GM23248 (cell line): Measurements from ENCODE around the gene RNF115. TPM values are rescaled to one million over a fixed set of nuclear protein-coding genes. Genes with fewer than 3 reads are reported as not detected.
"Not testable (repeated sequence)": the region's sequence is repeated elsewhere in the genome, so short reads cannot be mapped to it uniquely, and the experiment has no call there.

ENCODE experiments used
- DNase-seq: peaks from one replicate; pipeline ENCODE4 v3.0.0-alpha.2; 2015
- H2AFZ ChIP-seq: fragments of 200-600 bp; sonication (generic); 2 replicates; pipeline ENCODE4 v1.6.1; 2016; ENCODE audit warnings: antibody characterized with exemption
- H3F3A ChIP-seq: fragments of 200-600 bp; sonication (generic); 2 replicates; pipeline ENCODE4 v1.6.1; 2016; ENCODE audit warnings: mild to moderate bottlenecking, antibody characterized with exemption, mixed run types; ENCODE audit not compliant: insufficient read depth
- H3K27ac ChIP-seq: fragments of 200-600 bp; sonication (generic); 2 replicates; pipeline ENCODE4 v1.5.1; 2016; ENCODE audit warnings: mild to moderate bottlenecking
- H3K27me3 ChIP-seq: fragments of 200-600 bp; sonication (generic); replicated peaks from 2 replicates; pipeline ENCODE4 v1.6.1; 2016; ENCODE audit warnings: mild to moderate bottlenecking; ENCODE audit not compliant: insufficient read depth
- H3K36me3 ChIP-seq: fragments of 200-600 bp; sonication (generic); 2 replicates; pipeline ENCODE4 v1.6.1; 2016; ENCODE audit warnings: low read depth, mild to moderate bottlenecking
- H3K4me1 ChIP-seq: fragments of 200-600 bp; sonication (generic); 2 replicates; pipeline ENCODE4 v1.6.1; 2016; ENCODE audit warnings: mild to moderate bottlenecking; ENCODE audit not compliant: insufficient read depth
- H3K4me2 ChIP-seq: fragments of 200-600 bp; sonication (generic); one replicate; pipeline ENCODE4 v1.6.1; 2016; ENCODE audit warnings: mild to moderate bottlenecking; ENCODE audit not compliant: unreplicated experiment
- H3K4me3 ChIP-seq: fragments of 200-600 bp; sonication (generic); 2 replicates; pipeline ENCODE4 v1.5.1; 2016; ENCODE audit warnings: mild to moderate bottlenecking
- H3K79me2 ChIP-seq: fragments of 200-600 bp; sonication (generic); 2 replicates; pipeline ENCODE4 v1.6.1; 2016; ENCODE audit warnings: mild to moderate bottlenecking; ENCODE audit not compliant: insufficient read depth
- H3K9ac ChIP-seq: fragments of 200-600 bp; sonication (generic); 2 replicates; pipeline ENCODE4 v1.6.1; 2016; ENCODE audit warnings: mild to moderate bottlenecking
- H3K9me2 ChIP-seq: fragments of 200-600 bp; sonication (generic); 2 replicates; pipeline ENCODE4 v1.6.1; 2016; ENCODE audit warnings: mixed run types, mild to moderate bottlenecking, moderate library complexity; ENCODE audit not compliant: insufficient read depth
- H3K9me3 ChIP-seq: fragments of 200-600 bp; sonication (generic); one replicate; pipeline ENCODE4 v1.6.1; 2017; ENCODE audit warnings: low read depth
- H4K20me1 ChIP-seq: fragments of 200-600 bp; sonication (generic); 2 replicates; pipeline ENCODE4 v1.6.0; 2016; ENCODE audit not compliant: insufficient read depth
- EZH2 ChIP-seq: fragments of 200-600 bp; sonication (generic); IDR thresholded peaks from 2 replicates; pipeline ENCODE4 v1.6.1; 2018; ENCODE audit warnings: antibody characterized with exemption, mild to moderate bottlenecking; ENCODE audit not compliant: insufficient read depth, poor library complexity, severe bottlenecking
- EZH2phosphoT487 ChIP-seq: fragments of 200-600 bp; sonication (generic); IDR thresholded peaks from 2 replicates; pipeline ENCODE4 v1.6.1; 2018; ENCODE audit warnings: antibody characterized with exemption, moderate library complexity, mild to moderate bottlenecking, low read depth; ENCODE audit not compliant: insufficient read depth
- WGBS, 2 experiments: methylation state at CpG; one replicate each; pipeline ENCODE4 v1.1.6; 2015 to 2017; ENCODE audit warnings: low lambda C conversion rate in 2 of 2, low coverage in 1 of 2; ENCODE audit errors: missing lambda C conversion rate in 2 of 2; 5-methylcytosine and 5-hydroxymethylcytosine counted together
- in situ Hi-C: fragments of 300-500 bp; cut with MboI; formaldehyde crosslinking; loops from 2 replicates; pipeline ENCODE4 v1.15.0; 2020
- polyA plus RNA-seq: library from polyadenylated mRNA; unstranded; fragments of >200 nt; fragmentation: Nextera tagmentation; extraction: Ambion mirVana; gene quantifications from 2 replicates; pipeline ENCODE4 v1.2.1, GENCODE V29; 2016
- total RNA-seq: library from RNA; depleted of rRNA; stranded (reverse); fragments of >200 nt; shearing (Covaris generic); gene quantifications from 2 replicates; pipeline ENCODE4 v1.2.3, GENCODE V29; 2014

Gene RNF115
- total and polyA plus RNA-seq, 2 experiments from 2014 or later: 14.2 to 14.5 TPM

GRCh38 chr1:145773423-145773822 lies 50.5 kb downstream of the RNF115 start:
- in situ Hi-C loops: no loop called here
- H3K4me3 ChIP-seq: no peak overlapping the region
- WGBS, 2 experiments: 89 to 100% methylated on average over 1 of the region's 1 CpG

GRCh38 chr1:145771056-145771455 lies 52.8 kb downstream of the RNF115 start:
- in situ Hi-C loops: no loop called here
- Histone ChIP-seq H3K27ac (no peak overlapping the region), H3K36me3 (peaks cover 26% of the 10 kb centered on the region)

More at GRCh38 chr1:145773423-145773822, 50.5 kb downstream of the RNF115 start:
- peaks cover 16% of the 10 kb centered on the region; the same call in 1 of the 2 replicates for H3F3A ChIP-seq
- no peak overlapping the region for H3K4me2 ChIP-seq
- no peak for DNase-seq
- H3K27me3 ChIP-seq: no peaks in the 10 kb centered on the region
- H3K9me3 ChIP-seq: no peaks in the 10 kb centered on the region
- H2AFZ ChIP-seq: no peak overlapping the region
- H3K27ac ChIP-seq: no peak overlapping the region
- H3K4me1 ChIP-seq: peaks cover 13% of the 10 kb centered on the region
- no peaks in the 10 kb centered on the region for H4K20me1 ChIP-seq
- no peak for TF ChIP-seq EZH2phosphoT487
- TF ChIP-seq EZH2: no peak
- no peaks in the 10 kb centered on the region for H3K9me2 ChIP-seq
- no peak overlapping the region for H3K9ac ChIP-seq
- H3K36me3 ChIP-seq: peaks cover 26% of the 10 kb centered on the region
- H3K79me2 ChIP-seq: peaks cover 62% of the 10 kb centered on the region

GRCh38 chr1:145768004-145768403 lies 55.9 kb downstream of the RNF115 start:
- DNase-seq, H2AFZ ChIP-seq, H3K9me2 ChIP-seq, H3K9ac ChIP-seq, H3K27ac ChIP-seq, H4K20me1 ChIP-seq, H3K4me3 ChIP-seq, H3F3A ChIP-seq, in situ Hi-C loops, H3K9me3 ChIP-seq, H3K4me2 ChIP-seq, H3K27me3 ChIP-seq, H3K4me1 ChIP-seq: not testable (repeated sequence)
- 95 to 98% methylated on average over 10 of the region's 10 CpGs for WGBS, 2 experiments
- H3K79me2 ChIP-seq: peaks cover 33% of the 10 kb centered on the region; the same call in 1 of the 2 replicates
- H3K36me3 ChIP-seq: peaks cover 26% of the 10 kb centered on the region

More at GRCh38 chr1:145771056-145771455, 52.8 kb downstream of the RNF115 start:
- H3K9me3 ChIP-seq: no peaks in the 10 kb centered on the region
- 100% methylated on average over 1 of the region's 1 CpG for WGBS, 2 experiments
- no peak overlapping the region for H3K4me3 ChIP-seq
- no peak overlapping the region for H2AFZ ChIP-seq
- no peak for DNase-seq
- peaks cover 7% of the 10 kb centered on the region; the same call in 1 of the 2 replicates for H3F3A ChIP-seq
- TF ChIP-seq EZH2phosphoT487 (no peak), EZH2 (no peak)
- H3K4me1 ChIP-seq: no peaks in the 10 kb centered on the region
- H3K79me2 ChIP-seq: peaks cover 48% of the 10 kb centered on the region
- H3K4me2 ChIP-seq: no peak overlapping the region
- no peaks in the 10 kb centered on the region for H4K20me1 ChIP-seq
- H3K27me3 ChIP-seq: no peaks in the 10 kb centered on the region
- H3K9me2 ChIP-seq: no peaks in the 10 kb centered on the region
- no peak overlapping the region for H3K9ac ChIP-seq

- H3K4me3 ChIP-seq, H3K4me1 ChIP-seq, H3K4me2 ChIP-seq, H3F3A ChIP-seq, H3K27ac ChIP-seq, H3K9ac ChIP-seq, DNase-seq, H3K9me2 ChIP-seq, H3K27me3 ChIP-seq, in situ Hi-C loops, H3K9me3 ChIP-seq, H2AFZ ChIP-seq, H4K20me1 ChIP-seq: not testable (repeated sequence)
- 96% methylated on average over 16 of the region's 29 CpGs; no CpG with 5 or more reads in 1 of the 2 experiments for WGBS, 2 experiments
- Histone ChIP-seq H3K36me3 (peaks cover 20% of the 10 kb centered on the region), H3K79me2 (peaks cover 41% of the 10 kb centered on the region; the same call in 1 of the 2 replicates)
Observed at GRCh38 chr1:145766926-145767325, 57.0 kb downstream of the RNF115 start.

- WGBS, 2 experiments: 74 to 82% methylated on average over 4 to 5 of the region's 5 CpGs
- H3K9ac ChIP-seq, H3K9me2 ChIP-seq, H3F3A ChIP-seq, H3K27ac ChIP-seq, H3K4me1 ChIP-seq, H3K27me3 ChIP-seq, H4K20me1 ChIP-seq, in situ Hi-C loops, H3K4me2 ChIP-seq, DNase-seq, H3K9me3 ChIP-seq, H2AFZ ChIP-seq, H3K4me3 ChIP-seq: not testable (repeated sequence)
- H3K79me2 ChIP-seq: peaks cover 44% of the 10 kb centered on the region
- peaks cover 15% of the 10 kb centered on the region; the same call in 1 of the 2 replicates for H3K36me3 ChIP-seq
Observed at GRCh38 chr1:145765585-145766360, 58.1 kb downstream of the RNF115 start.

- H2AFZ ChIP-seq, H3K27me3 ChIP-seq, H3K4me3 ChIP-seq, H3K9me2 ChIP-seq, H3K27ac ChIP-seq, H3K9ac ChIP-seq, H4K20me1 ChIP-seq, in situ Hi-C loops, DNase-seq, H3K4me2 ChIP-seq, H3K9me3 ChIP-seq, H3F3A ChIP-seq, H3K4me1 ChIP-seq: not testable (repeated sequence)
- peaks cover 48% of the 10 kb centered on the region for H3K79me2 ChIP-seq
- WGBS, 2 experiments: 96 to 98% methylated on average over 2 of the region's 3 CpGs
- H3K36me3 ChIP-seq: peaks cover 10% of the 10 kb centered on the region; the same call in 1 of the 2 replicates
Observed at GRCh38 chr1:145765127-145765526, 58.8 kb downstream of the RNF115 start.
